Suprapubic skin (tissue), 4 donors: ENCODE data around the gene CCDC57. TPM values are rescaled to one million over a fixed set of nuclear protein-coding genes. Genes with fewer than 3 reads are reported as not detected.
A peak's percentile ranks its signal among the peaks of the same experiment; 100 is the strongest.

Source experiments
- DNase-seq, 2 donors: peaks; one replicate each; pipeline ENCODE4 v3.0.0-alpha.2; 2019; ENCODE audit warnings: low spot score in 2 of 2
- H3K27ac ChIP-seq: fragments of 200-600 bp; sonication (generic); one replicate; pipeline ENCODE4 v1.5.1; 2019
- H3K27me3 ChIP-seq: fragments of 200-600 bp; sonication (generic); one replicate; pipeline ENCODE4 v1.5.1; 2019
- H3K36me3 ChIP-seq: fragments of 200-600 bp; sonication (generic); one replicate; pipeline ENCODE4 v1.5.1; 2019
- H3K4me1 ChIP-seq: fragments of 200-600 bp; sonication (generic); one replicate; pipeline ENCODE4 v1.5.1; 2019
- H3K4me3 ChIP-seq: fragments of 200-600 bp; sonication (generic); one replicate; pipeline ENCODE4 v1.5.1; 2019; ENCODE audit warnings: mild to moderate bottlenecking
- H3K9me3 ChIP-seq: fragments of 200-600 bp; sonication (generic); one replicate; pipeline ENCODE4 v1.5.1; 2019
- CTCF ChIP-seq, 2 donors: fragments of 200-600 bp in 1 of 2; fragments of 450-650 bp in 1 of 2; sonication (generic) in 1 of 2; IDR thresholded peaks; one replicate each; pipeline ENCODE4 v1.5.1; 2016 to 2019; ENCODE audit warnings: antibody characterized with exemption in 2 of 2, mild to moderate bottlenecking in 1 of 2, moderate library complexity in 1 of 2
- EP300 ChIP-seq: sonication (generic); formaldehyde crosslinking; IDR thresholded peaks from one replicate; pipeline ENCODE4 v1.6.1; 2017; ENCODE audit warnings: antibody characterized with exemption
- POLR2A ChIP-seq, 2 donors: fragments of 450-650 bp; IDR thresholded peaks; one replicate each; pipeline ENCODE4 v1.6.1; 2017; ENCODE audit warnings: antibody characterized with exemption in 2 of 2, mild to moderate bottlenecking in 2 of 2, moderate library complexity in 2 of 2
- POLR2AphosphoS5 ChIP-seq, 3 donors: sonication (generic); formaldehyde crosslinking; IDR thresholded peaks; one replicate each; pipeline ENCODE4 v1.6.1; 2017; ENCODE audit warnings: antibody characterized with exemption in 3 of 3
- WGBS: methylation state at CpG from one replicate; pipeline ENCODE4 v1.1.5; 2018; 5-methylcytosine and 5-hydroxymethylcytosine counted together
- total RNA-seq, 4 donors: library from RNA; depleted of rRNA; stranded (reverse); fragments of >200 nt; gene quantifications; one replicate each; pipeline ENCODE4 v1.1.0, GENCODE V29; 2016

Gene CCDC57
- total RNA-seq, 4 donors from 2014 or later, result 16.1 to 29.8 (median 20.3) TPM

- H3K4me1 ChIP-seq, result peaks cover 46% of the 10 kb centered on the region
Observed at GRCh38 chr17:82107341-82107860, 105.2 kb downstream of the CCDC57 start.

GRCh38 chr17:82106688-82107305, 105.8 kb downstream of the CCDC57 start:
- H3K4me1 ChIP-seq, result peaks cover 52% of the 10 kb centered on the region
- peaks cover 2% of the 10 kb centered on the region for H3K36me3 ChIP-seq
- no peaks in the 10 kb centered on the region for H3K9me3 ChIP-seq
- no peaks in the 10 kb centered on the region for H3K27me3 ChIP-seq
- peak overlapping the region; percentile 25 for H3K4me3 ChIP-seq
- WGBS, result 30% methylated on average over 3 of the region's 9 CpGs
- TF ChIP-seq POLR2AphosphoS5 (IDR thresholded peaks at IDR 0.05) (no peak), POLR2A (IDR thresholded peaks at IDR 0.05) (no peak), EP300 (no peak), CTCF (IDR thresholded peaks at IDR 0.05) (no peak)
- DNase-seq, result no peak
- peak overlapping the region; percentile 82 for H3K27ac ChIP-seq

More at GRCh38 chr17:82107341-82107860, 105.2 kb downstream of the CCDC57 start:
- Histone ChIP-seq H3K9me3 (no peaks in the 10 kb centered on the region), H3K36me3 (peaks cover 6% of the 10 kb centered on the region), H3K4me3 (no peak overlapping the region), H3K27ac (peak overlapping the region; percentile 82), H3K27me3 (no peaks in the 10 kb centered on the region)
- WGBS, result 91% methylated on average over 18 of the region's 24 CpGs
- no peak for TF ChIP-seq POLR2AphosphoS5 (IDR thresholded peaks at IDR 0.05)
- TF ChIP-seq POLR2A (IDR thresholded peaks at IDR 0.05), result no peak
- no peak for TF ChIP-seq EP300
- TF ChIP-seq CTCF (IDR thresholded peaks at IDR 0.05), result peak; percentile 4 to 11
- DNase-seq, result no peak

GRCh38 chr17:82105882-82106687, 106.6 kb downstream of the CCDC57 start:
- no peaks in the 10 kb centered on the region for H3K36me3 ChIP-seq
- WGBS, result 12% methylated on average over 12 of the region's 24 CpGs
- DNase-seq, result peak; percentile 74 to 78
- no peaks in the 10 kb centered on the region for H3K27me3 ChIP-seq
- H3K27ac ChIP-seq, result peak overlapping the region; percentile 82
- no peaks in the 10 kb centered on the region for H3K9me3 ChIP-seq
- peaks cover 59% of the 10 kb centered on the region for H3K4me1 ChIP-seq
- TF ChIP-seq CTCF (IDR thresholded peaks at IDR 0.05), result peak; percentile 14 to 34
- TF ChIP-seq POLR2AphosphoS5 (IDR thresholded peaks at IDR 0.05), result no peak
- H3K4me3 ChIP-seq, result peak overlapping the region; percentile 25

- no peak for TF ChIP-seq CTCF (IDR thresholded peaks at IDR 0.05)
- TF ChIP-seq POLR2AphosphoS5 (IDR thresholded peaks at IDR 0.05), result no peak
- no peak for TF ChIP-seq POLR2A (IDR thresholded peaks at IDR 0.05)
- no peak for TF ChIP-seq EP300
- DNase-seq, result peak in 1 of 2 donors; percentile 59
- Histone ChIP-seq H3K4me1 (peaks cover 65% of the 10 kb centered on the region), H3K9me3 (no peaks in the 10 kb centered on the region), H3K4me3 (peak overlapping the region; percentile 25), H3K27ac (peak overlapping the region; percentile 82), H3K27me3 (no peaks in the 10 kb centered on the region), H3K36me3 (no peaks in the 10 kb centered on the region)
- WGBS, result 97% methylated on average over 4 of the region's 13 CpGs
Observed at GRCh38 chr17:82105417-82105881, 107.2 kb downstream of the CCDC57 start.
